ENCODE measurements around the gene EPGN. TPM values are rescaled to one million over a fixed set of nuclear protein-coding genes. Genes with fewer than 3 reads are reported as not detected.
A peak's percentile ranks its signal among the peaks of the same experiment; 100 is the strongest.

The EPGN gene
- total RNA-seq, 1 experiment from 2014 or later = 0.18 TPM

GRCh38 chr4:74317616-74318246 is 9.5 kb downstream of the EPGN start:
- no peaks in the 10 kb centered on the region; the same call in 1 of the 2 replicates for H3K4me1 ChIP-seq (replicated peaks)
- H3K9me3 ChIP-seq (replicated peaks) = no peaks in the 10 kb centered on the region
- H3K27ac ChIP-seq = no peak overlapping the region
- H3K36me3 ChIP-seq = no peaks in the 10 kb centered on the region
- no peak for DNase-seq (ENCODE audit: low read depth in 1 of 2, low spot score in 2 of 2)
- no peak overlapping the region for H3K4me3 ChIP-seq
- H3K27me3 ChIP-seq (replicated peaks) = peaks cover 12% of the 10 kb centered on the region; the same call in 1 of the 2 replicates

DNA sequence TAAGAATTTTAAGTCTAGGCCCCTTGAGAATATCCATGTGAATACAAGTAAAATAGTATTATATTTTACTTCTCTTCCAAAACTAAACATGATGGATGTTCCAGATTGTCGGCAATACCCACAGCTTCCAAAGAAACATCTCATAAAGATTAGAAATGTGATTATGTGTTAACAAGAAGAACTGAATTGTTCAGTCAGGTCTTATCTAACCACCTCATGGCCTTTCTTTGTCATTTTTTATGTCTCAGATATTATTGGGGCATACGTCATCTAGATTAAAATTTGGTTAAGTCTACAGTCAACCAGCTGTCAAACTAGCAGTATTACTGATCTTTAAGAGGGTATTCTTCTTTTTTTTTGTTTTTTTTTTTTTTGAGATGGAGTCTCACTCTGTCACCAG is 10.0 kb downstream of the EPGN start:
- H3K9me3 ChIP-seq (replicated peaks) = no peaks in the 10 kb centered on the region
- no peak for DNase-seq (ENCODE audit: low read depth in 1 of 2, low spot score in 2 of 2)
- H3K27ac ChIP-seq = no peak overlapping the region
- no peaks in the 10 kb centered on the region; the same call in 1 of the 2 replicates for H3K4me1 ChIP-seq (replicated peaks)
- H3K4me3 ChIP-seq = no peak overlapping the region
- peaks cover 15% of the 10 kb centered on the region; the same call in 1 of the 2 replicates for H3K27me3 ChIP-seq (replicated peaks)
- no peaks in the 10 kb centered on the region for H3K36me3 ChIP-seq

- Histone ChIP-seq H3K4me1 (replicated peaks) (no peaks in the 10 kb centered on the region; the same call in 1 of the 2 replicates), H3K36me3 (no peaks in the 10 kb centered on the region), H3K27ac (no peak overlapping the region), H3K4me3 (no peak overlapping the region), H3K27me3 (replicated peaks) (peaks cover 17% of the 10 kb centered on the region; the same call in 1 of the 2 replicates), H3K9me3 (replicated peaks) (no peaks in the 10 kb centered on the region)
- DNase-seq (ENCODE audit: low read depth in 1 of 2, low spot score in 2 of 2) = no peak
Observed at GRCh38 chr4:74319470-74319869, 11.2 kb downstream of the EPGN start.

DNA sequence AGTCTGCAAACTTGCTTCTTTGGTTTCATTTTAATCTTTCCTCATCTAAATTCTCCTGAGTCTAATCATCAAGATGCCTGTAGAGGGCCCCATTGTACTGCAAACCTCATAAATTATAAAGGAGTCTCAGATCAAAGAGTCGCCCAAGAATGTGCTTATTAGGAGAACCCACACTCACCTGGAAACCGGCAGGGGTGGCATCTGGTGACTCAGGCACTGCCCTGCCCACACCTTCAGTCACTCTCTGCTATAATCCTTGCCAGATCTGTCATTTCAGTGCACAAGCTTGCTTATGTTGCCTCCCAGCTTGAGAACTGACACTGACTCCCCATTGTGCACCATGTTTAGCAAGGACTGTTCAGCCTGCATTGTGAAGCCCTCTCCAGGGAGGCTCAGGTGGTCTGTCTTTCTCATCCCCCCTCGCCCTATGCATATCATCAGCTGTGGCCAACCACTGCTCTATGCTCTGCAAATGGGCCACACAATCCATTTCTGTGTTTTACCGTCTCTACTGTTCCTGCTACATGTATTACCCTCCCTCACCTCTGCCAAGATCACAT is 12.4 kb downstream of the EPGN start:
- peaks cover 24% of the 10 kb centered on the region; the same call in 1 of the 2 replicates for H3K27me3 ChIP-seq (replicated peaks)
- no peaks in the 10 kb centered on the region; the same call in 1 of the 2 replicates for H3K4me1 ChIP-seq (replicated peaks)
- no peaks in the 10 kb centered on the region for H3K9me3 ChIP-seq (replicated peaks)
- H3K4me3 ChIP-seq = no peak overlapping the region
- DNase-seq (ENCODE audit: low read depth in 1 of 2, low spot score in 2 of 2) = peak in 1 of 2 experiments; percentile 39
- no peaks in the 10 kb centered on the region for H3K36me3 ChIP-seq
- H3K27ac ChIP-seq = no peak overlapping the region

GRCh38 chr4:74322301-74322700 is 14.0 kb downstream of the EPGN start:
- Histone ChIP-seq H3K27me3 (replicated peaks) (peaks cover 24% of the 10 kb centered on the region; the same call in 1 of the 2 replicates), H3K9me3 (replicated peaks) (no peaks in the 10 kb centered on the region), H3K36me3 (no peaks in the 10 kb centered on the region), H3K4me1 (replicated peaks) (no peaks in the 10 kb centered on the region; the same call in 1 of the 2 replicates), H3K27ac (no peak overlapping the region), H3K4me3 (no peak overlapping the region)
- no peak for DNase-seq (ENCODE audit: low read depth in 1 of 2, low spot score in 2 of 2)

DNA sequence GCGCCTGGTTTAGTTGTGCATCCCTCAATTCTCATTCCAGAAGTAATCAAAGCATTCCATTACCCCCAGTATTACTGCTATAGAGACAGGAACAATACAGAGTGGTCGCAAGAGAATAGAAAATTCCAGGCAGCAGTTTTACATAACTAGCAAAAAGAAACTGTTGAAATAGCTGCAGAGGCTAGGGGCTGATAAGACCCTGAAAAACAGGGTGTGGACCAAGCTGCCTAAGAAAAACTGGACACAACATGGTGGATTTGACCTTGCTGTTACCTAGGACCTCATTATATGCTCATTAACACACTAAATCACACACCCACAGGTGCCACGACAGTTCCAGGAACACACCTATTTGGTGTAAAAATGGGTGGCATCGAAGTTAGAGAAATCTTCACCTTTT is 15.4 kb downstream of the EPGN start:
- no peak overlapping the region for H3K4me3 ChIP-seq
- no peak overlapping the region for H3K27ac ChIP-seq
- no peak for DNase-seq (ENCODE audit: low read depth in 1 of 2, low spot score in 2 of 2)
- no peaks in the 10 kb centered on the region for H3K36me3 ChIP-seq
- H3K9me3 ChIP-seq (replicated peaks) = no peaks in the 10 kb centered on the region
- H3K27me3 ChIP-seq (replicated peaks) = peaks cover 24% of the 10 kb centered on the region; the same call in 1 of the 2 replicates
- H3K4me1 ChIP-seq (replicated peaks) = no peaks in the 10 kb centered on the region; the same call in 1 of the 2 replicates

GRCh38 chr4:74324262-74324661 is 16.0 kb downstream of the EPGN start:
- DNase-seq (ENCODE audit: low read depth in 1 of 2, low spot score in 2 of 2) = no peak
- H3K4me1 ChIP-seq (replicated peaks) = no peaks in the 10 kb centered on the region; the same call in 1 of the 2 replicates
- no peaks in the 10 kb centered on the region for H3K9me3 ChIP-seq (replicated peaks)
- no peaks in the 10 kb centered on the region for H3K36me3 ChIP-seq
- H3K27me3 ChIP-seq (replicated peaks) = peaks cover 24% of the 10 kb centered on the region; the same call in 1 of the 2 replicates
- H3K27ac ChIP-seq = no peak overlapping the region
- no peak overlapping the region for H3K4me3 ChIP-seq

GRCh38 chr4:74325886-74326285 is 17.6 kb downstream of the EPGN start:
- Histone ChIP-seq H3K27me3 (replicated peaks) (peaks cover 17% of the 10 kb centered on the region; the same call in 1 of the 2 replicates), H3K4me3 (no peak overlapping the region), H3K4me1 (replicated peaks) (no peaks in the 10 kb centered on the region), H3K9me3 (replicated peaks) (no peaks in the 10 kb centered on the region), H3K27ac (no peak overlapping the region), H3K36me3 (no peaks in the 10 kb centered on the region)
- no peak for DNase-seq (ENCODE audit: low read depth in 1 of 2, low spot score in 2 of 2)

- H3K27ac ChIP-seq = no peak overlapping the region
- H3K4me1 ChIP-seq (replicated peaks) = no peaks in the 10 kb centered on the region
- H3K9me3 ChIP-seq (replicated peaks) = no peaks in the 10 kb centered on the region
- peaks cover 12% of the 10 kb centered on the region; the same call in 1 of the 2 replicates for H3K27me3 ChIP-seq (replicated peaks)
- no peaks in the 10 kb centered on the region for H3K36me3 ChIP-seq
- no peak overlapping the region for H3K4me3 ChIP-seq
- DNase-seq (ENCODE audit: low read depth in 1 of 2, low spot score in 2 of 2) = no peak
Observed at GRCh38 chr4:74327762-74328161, 19.5 kb downstream of the EPGN start.

DNA sequence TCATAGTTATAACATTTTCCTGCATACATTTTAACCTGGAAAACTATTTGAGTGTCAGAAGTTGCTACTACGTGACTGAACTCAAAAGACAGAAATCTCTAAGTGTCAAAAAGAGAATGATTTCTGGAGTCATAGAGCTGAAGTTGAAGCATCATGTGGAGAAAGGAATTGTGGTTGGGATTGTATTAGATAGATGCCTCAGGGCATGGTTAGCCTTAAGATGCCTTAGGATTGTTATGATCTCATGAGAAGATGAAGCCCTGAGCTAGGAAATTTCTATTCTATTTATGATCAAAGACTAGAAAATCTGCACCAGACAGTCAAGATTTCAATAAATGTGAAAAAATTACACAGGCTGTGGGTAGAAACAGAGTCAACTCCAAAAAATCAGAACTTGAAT is 20.2 kb downstream of the EPGN start:
- H3K4me3 ChIP-seq = no peak overlapping the region
- H3K9me3 ChIP-seq (replicated peaks) = no peaks in the 10 kb centered on the region
- H3K27me3 ChIP-seq (replicated peaks) = peaks cover 8% of the 10 kb centered on the region; the same call in 1 of the 2 replicates
- no peaks in the 10 kb centered on the region for H3K4me1 ChIP-seq (replicated peaks)
- H3K36me3 ChIP-seq = no peaks in the 10 kb centered on the region
- H3K27ac ChIP-seq = no peak overlapping the region
- no peak for DNase-seq (ENCODE audit: low read depth in 1 of 2, low spot score in 2 of 2)

DNA sequence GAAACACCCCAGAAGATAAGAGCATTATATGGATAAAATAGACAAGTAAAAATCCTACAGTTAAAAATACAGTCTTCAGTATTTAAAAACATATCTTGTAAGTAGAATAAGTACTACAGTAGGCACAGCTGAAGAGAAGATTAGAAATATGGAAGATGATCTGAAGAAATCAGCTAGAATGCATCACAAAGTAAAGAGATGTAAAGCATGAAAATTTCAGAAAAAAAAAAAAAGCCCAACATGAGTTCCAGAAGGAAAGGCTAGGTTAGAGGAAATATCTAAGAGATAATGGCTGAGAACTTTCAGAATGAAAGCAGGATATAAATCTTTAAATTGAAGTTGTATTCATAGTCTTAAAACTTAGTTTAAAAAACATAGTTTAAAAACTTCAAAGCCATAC is 21.0 kb downstream of the EPGN start:
- Histone ChIP-seq H3K9me3 (replicated peaks) (no peaks in the 10 kb centered on the region), H3K27ac (no peak overlapping the region), H3K4me1 (replicated peaks) (no peaks in the 10 kb centered on the region), H3K27me3 (replicated peaks) (peaks cover 8% of the 10 kb centered on the region; the same call in 1 of the 2 replicates), H3K36me3 (no peaks in the 10 kb centered on the region), H3K4me3 (no peak overlapping the region)
- DNase-seq (ENCODE audit: low read depth in 1 of 2, low spot score in 2 of 2) = no peak

DNA sequence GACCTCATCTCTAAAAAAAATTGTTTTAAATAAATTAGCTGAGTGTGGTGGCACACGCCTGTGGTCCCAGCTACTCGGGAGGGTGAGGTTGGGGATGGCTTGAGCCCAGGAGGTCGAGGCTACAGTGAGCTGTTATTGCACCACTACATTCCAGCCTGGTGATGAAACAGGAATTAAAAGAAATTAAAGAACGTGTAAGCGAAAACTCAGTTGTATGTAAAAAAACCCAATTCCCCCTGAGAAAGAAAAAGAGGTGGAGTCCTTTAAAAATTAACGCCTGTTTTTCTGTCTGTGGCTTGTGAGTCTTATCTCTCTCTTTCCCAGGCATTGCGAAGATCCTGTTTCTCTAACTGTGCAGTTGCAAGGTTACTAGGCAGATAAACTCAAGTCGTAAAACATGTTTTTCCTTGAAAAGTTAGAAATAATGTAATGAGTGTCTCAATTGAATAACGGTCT is 22.1 kb downstream of the EPGN start:
- Histone ChIP-seq H3K4me3 (no peak overlapping the region), H3K36me3 (no peaks in the 10 kb centered on the region), H3K9me3 (replicated peaks) (no peaks in the 10 kb centered on the region), H3K27me3 (replicated peaks) (no peaks in the 10 kb centered on the region), H3K4me1 (replicated peaks) (no peaks in the 10 kb centered on the region), H3K27ac (no peak overlapping the region)
- DNase-seq (ENCODE audit: low read depth in 1 of 2, low spot score in 2 of 2) = no peak

DNA sequence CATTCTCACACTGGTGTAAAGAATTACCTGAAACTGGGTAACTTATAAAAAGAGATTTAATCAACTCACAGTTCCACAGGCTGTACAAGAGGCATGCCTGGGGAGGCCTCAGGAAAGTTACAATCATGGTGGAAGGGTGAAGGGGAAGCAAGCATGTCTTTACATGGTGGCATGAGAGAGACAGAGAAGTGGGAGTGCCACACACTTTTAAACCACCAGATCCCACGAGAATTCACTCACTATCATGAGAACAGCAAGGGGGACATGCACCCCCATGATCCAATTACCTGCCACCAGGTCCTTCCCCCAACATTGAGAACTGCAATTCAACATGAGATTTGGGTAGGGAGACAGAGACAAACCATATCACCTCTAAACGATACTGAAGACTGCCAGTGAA is 23.0 kb downstream of the EPGN start:
- Histone ChIP-seq H3K4me3 (no peak overlapping the region), H3K27ac (no peak overlapping the region), H3K27me3 (replicated peaks) (no peaks in the 10 kb centered on the region), H3K36me3 (no peaks in the 10 kb centered on the region), H3K4me1 (replicated peaks) (no peaks in the 10 kb centered on the region), H3K9me3 (replicated peaks) (no peaks in the 10 kb centered on the region)
- DNase-seq (ENCODE audit: low read depth in 1 of 2, low spot score in 2 of 2) = no peak

- no peaks in the 10 kb centered on the region for H3K27me3 ChIP-seq (replicated peaks)
- H3K4me3 ChIP-seq = no peak overlapping the region
- no peaks in the 10 kb centered on the region for H3K9me3 ChIP-seq (replicated peaks)
- H3K4me1 ChIP-seq (replicated peaks) = no peaks in the 10 kb centered on the region
- H3K27ac ChIP-seq = no peak overlapping the region
- DNase-seq (ENCODE audit: low read depth in 1 of 2, low spot score in 2 of 2) = no peak
- no peaks in the 10 kb centered on the region for H3K36me3 ChIP-seq
Observed at GRCh38 chr4:74331944-74332343, 23.7 kb downstream of the EPGN start.

All from SJSA1 (cell line).